Liver (tissue), 3 donors: ENCODE data around the gene MED22.

Experiments
- GABPA ChIP-seq, 2 donors: IDR thresholded peaks in 1 of 2; conservative IDR thresholded peaks in 1 of 2; 2 replicates each; pipeline ENCODE4 v1.6.1; 2016; ENCODE audit warnings: antibody characterized with exemption in 2 of 2, mild to moderate bottlenecking in 1 of 2, moderate library complexity in 1 of 2
- HNF4G ChIP-seq: IDR thresholded peaks from 2 replicates; pipeline ENCODE4 v1.6.1; 2016; ENCODE audit warnings: antibody characterized with exemption
- NR2F2 ChIP-seq: IDR thresholded peaks from 2 replicates; pipeline ENCODE4 v1.6.1; 2016; ENCODE audit warnings: antibody characterized with exemption
- RXRA ChIP-seq, 2 donors: IDR thresholded peaks; 2 replicates each; pipeline ENCODE4 v1.6.1; 2017 to 2018; ENCODE audit warnings: antibody characterized with exemption in 2 of 2, mild to moderate bottlenecking in 1 of 2
- SP1 ChIP-seq: IDR thresholded peaks from 2 replicates; pipeline ENCODE4 v1.6.1; 2018; ENCODE audit warnings: antibody characterized with exemption, mild to moderate bottlenecking
- YY1 ChIP-seq: IDR thresholded peaks from 2 replicates; pipeline ENCODE4 v1.6.1; 2016; ENCODE audit warnings: antibody characterized with exemption, mild to moderate bottlenecking
- TF ChIP-seq, protein P1 (sequence below): fragments of 150-350 bp; IDR thresholded peaks from 2 replicates; pipeline ENCODE4 v1.5.1; 2017; ENCODE audit warnings: improper control_type of control experiment, low read depth, low read length; ENCODE audit not compliant: missing input control
- TF ChIP-seq, protein P2 (sequence below): IDR thresholded peaks from 2 replicates; pipeline ENCODE4 v1.6.1; 2016; ENCODE audit warnings: antibody characterized with exemption, mild to moderate bottlenecking
- TF ChIP-seq, protein P3 (sequence below): IDR thresholded peaks from 2 replicates; pipeline ENCODE4 v1.6.1; 2016; ENCODE audit warnings: antibody characterized with exemption
- donor health status: healthy.
- donor health status: healthy.

DNA sequence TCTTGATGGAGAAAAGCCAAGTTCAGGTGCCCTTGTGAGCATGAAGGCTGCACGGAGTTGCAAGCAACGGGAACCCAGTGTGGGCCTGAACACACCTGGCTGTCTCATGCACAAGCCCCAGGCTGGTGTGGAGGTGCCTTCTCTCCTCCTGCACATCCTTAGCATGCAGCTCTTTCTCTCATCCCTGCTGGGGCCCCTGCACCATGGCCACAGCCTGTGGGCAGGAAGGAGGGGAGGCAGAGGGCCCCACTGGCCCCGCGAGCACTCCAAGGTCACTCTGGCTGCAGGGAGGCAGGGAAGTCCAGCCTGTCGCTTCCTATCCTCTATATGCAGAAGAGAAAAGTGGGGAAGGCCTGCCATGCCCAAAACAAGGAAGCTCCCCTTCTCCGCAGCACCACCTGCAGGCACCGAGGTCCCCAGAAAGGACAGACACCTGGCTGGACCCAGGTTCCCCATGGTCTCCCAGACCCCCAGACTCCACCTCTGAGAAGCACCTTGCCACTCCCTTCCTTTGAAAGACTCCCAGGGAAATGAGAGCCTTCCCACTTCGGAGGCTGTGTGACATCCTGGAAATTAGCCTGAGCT lies 46.8 kb upstream of the MED22 start:
- TF ChIP-seq, protein P1, sequence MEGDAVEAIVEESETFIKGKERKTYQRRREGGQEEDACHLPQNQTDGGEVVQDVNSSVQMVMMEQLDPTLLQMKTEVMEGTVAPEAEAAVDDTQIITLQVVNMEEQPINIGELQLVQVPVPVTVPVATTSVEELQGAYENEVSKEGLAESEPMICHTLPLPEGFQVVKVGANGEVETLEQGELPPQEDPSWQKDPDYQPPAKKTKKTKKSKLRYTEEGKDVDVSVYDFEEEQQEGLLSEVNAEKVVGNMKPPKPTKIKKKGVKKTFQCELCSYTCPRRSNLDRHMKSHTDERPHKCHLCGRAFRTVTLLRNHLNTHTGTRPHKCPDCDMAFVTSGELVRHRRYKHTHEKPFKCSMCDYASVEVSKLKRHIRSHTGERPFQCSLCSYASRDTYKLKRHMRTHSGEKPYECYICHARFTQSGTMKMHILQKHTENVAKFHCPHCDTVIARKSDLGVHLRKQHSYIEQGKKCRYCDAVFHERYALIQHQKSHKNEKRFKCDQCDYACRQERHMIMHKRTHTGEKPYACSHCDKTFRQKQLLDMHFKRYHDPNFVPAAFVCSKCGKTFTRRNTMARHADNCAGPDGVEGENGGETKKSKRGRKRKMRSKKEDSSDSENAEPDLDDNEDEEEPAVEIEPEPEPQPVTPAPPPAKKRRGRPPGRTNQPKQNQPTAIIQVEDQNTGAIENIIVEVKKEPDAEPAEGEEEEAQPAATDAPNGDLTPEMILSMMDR, result no peak
- TF ChIP-seq GABPA (IDR thresholded peaks at IDR 0.05 in 1 of 2, conservative IDR thresholded peaks at IDR 0.05 in 1 of 2), result no peak
- TF ChIP-seq, protein P2, sequence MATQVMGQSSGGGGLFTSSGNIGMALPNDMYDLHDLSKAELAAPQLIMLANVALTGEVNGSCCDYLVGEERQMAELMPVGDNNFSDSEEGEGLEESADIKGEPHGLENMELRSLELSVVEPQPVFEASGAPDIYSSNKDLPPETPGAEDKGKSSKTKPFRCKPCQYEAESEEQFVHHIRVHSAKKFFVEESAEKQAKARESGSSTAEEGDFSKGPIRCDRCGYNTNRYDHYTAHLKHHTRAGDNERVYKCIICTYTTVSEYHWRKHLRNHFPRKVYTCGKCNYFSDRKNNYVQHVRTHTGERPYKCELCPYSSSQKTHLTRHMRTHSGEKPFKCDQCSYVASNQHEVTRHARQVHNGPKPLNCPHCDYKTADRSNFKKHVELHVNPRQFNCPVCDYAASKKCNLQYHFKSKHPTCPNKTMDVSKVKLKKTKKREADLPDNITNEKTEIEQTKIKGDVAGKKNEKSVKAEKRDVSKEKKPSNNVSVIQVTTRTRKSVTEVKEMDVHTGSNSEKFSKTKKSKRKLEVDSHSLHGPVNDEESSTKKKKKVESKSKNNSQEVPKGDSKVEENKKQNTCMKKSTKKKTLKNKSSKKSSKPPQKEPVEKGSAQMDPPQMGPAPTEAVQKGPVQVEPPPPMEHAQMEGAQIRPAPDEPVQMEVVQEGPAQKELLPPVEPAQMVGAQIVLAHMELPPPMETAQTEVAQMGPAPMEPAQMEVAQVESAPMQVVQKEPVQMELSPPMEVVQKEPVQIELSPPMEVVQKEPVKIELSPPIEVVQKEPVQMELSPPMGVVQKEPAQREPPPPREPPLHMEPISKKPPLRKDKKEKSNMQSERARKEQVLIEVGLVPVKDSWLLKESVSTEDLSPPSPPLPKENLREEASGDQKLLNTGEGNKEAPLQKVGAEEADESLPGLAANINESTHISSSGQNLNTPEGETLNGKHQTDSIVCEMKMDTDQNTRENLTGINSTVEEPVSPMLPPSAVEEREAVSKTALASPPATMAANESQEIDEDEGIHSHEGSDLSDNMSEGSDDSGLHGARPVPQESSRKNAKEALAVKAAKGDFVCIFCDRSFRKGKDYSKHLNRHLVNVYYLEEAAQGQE, result no peak
- no peak for TF ChIP-seq SP1
- no peak for TF ChIP-seq NR2F2
- TF ChIP-seq YY1, result no peak
- no peak for TF ChIP-seq RXRA (IDR thresholded peaks at IDR 0.05)
- no peak for TF ChIP-seq HNF4G
- TF ChIP-seq, protein P3, sequence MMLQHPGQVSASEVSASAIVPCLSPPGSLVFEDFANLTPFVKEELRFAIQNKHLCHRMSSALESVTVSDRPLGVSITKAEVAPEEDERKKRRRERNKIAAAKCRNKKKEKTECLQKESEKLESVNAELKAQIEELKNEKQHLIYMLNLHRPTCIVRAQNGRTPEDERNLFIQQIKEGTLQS, result no peak
